ENCODE measurements around the gene MPV17L2. TPM values are rescaled to one million over a fixed set of nuclear protein-coding genes. Genes with fewer than 3 reads are reported as not detected.

MPV17L2 gene
- total and polyA plus RNA-seq, 7 experiments from 2014 or later = 4.8 to 15.5 (median 7.0) TPM

GRCh38 chr19:18170714-18171255 lies 22.2 kb upstream of the MPV17L2 start:
- H3K9me3 ChIP-seq (ENCODE audit: control insufficient read depth in 2 of 3, low read length in 3 of 3) = no peaks in the 10 kb centered on the region
- peaks cover 0 to 32% (median 4%) of the 10 kb centered on the region in 3 experiments for H3K36me3 ChIP-seq (ENCODE audit: control insufficient read depth in 2 of 3, insufficient read depth in 3 of 3, low read length in 3 of 3)
- DNase-seq (no peak), ATAC-seq (peak; percentile 14)
- H3K27ac Mint-ChIP-seq = peak overlapping the region in 2 of 9 donors; percentile 46 to 56
- H3K36me3 Mint-ChIP-seq = peaks cover 3 to 17% (median 7%) of the 10 kb centered on the region in 5 donors
- no peaks in the 10 kb centered on the region for H3K27me3 ChIP-seq (ENCODE audit: control insufficient read depth in 2 of 2, insufficient read depth in 2 of 2, low read length in 2 of 2)
- no peak overlapping the region for H3K27ac ChIP-seq (ENCODE audit: low read depth, low read length)
- no peak overlapping the region for H3K4me3 ChIP-seq (ENCODE audit: low read length)
- H3K27me3 Mint-ChIP-seq = no peaks in the 10 kb centered on the region
- H3K9me3 Mint-ChIP-seq = no peaks in the 10 kb centered on the region
- H3K4me1 ChIP-seq (ENCODE audit: control insufficient read depth in 2 of 2, insufficient read depth in 2 of 2, low read length in 2 of 2) = peaks cover 5 to 13% of the 10 kb centered on the region in 2 donors
- ChIA-PET POLR2A (interaction anchor here (0.6 to 1.0 kb wide), 3 partner anchors 22 to 126 kb away, joined by 3 to 6 read pairs (median 5); partner anchors contain the start of gene MPV17L2), CTCF (interaction anchor here (0.6 to 2.1 kb wide), 3 partner anchors 60 to 147 kb away, joined by 3 to 7 read pairs (median 3); no protein-coding TSS in a partner anchor)
- intact Hi-C loops (cut with micrococcal nuclease) = no loop called here
- peaks cover 0 to 28% (median 10%) of the 10 kb centered on the region in 7 donors for H3K4me1 Mint-ChIP-seq
- no peak overlapping the region for H3K4me3 Mint-ChIP-seq

- Histone ChIP-seq H3K36me3 (ENCODE audit: control insufficient read depth in 2 of 3, insufficient read depth in 3 of 3, low read length in 3 of 3) (peaks cover 0 to 22% (median 0%) of the 10 kb centered on the region in 3 experiments), H3K27ac (ENCODE audit: low read depth, low read length) (no peak overlapping the region), H3K4me1 (ENCODE audit: control insufficient read depth in 2 of 2, insufficient read depth in 2 of 2, low read length in 2 of 2) (peaks cover 5 to 13% of the 10 kb centered on the region in 2 donors), H3K27me3 (ENCODE audit: control insufficient read depth in 2 of 2, insufficient read depth in 2 of 2, low read length in 2 of 2) (no peaks in the 10 kb centered on the region), H3K9me3 (ENCODE audit: control insufficient read depth in 2 of 3, low read length in 3 of 3) (no peaks in the 10 kb centered on the region), H3K4me3 (ENCODE audit: low read length) (no peak overlapping the region)
- H3K27me3 Mint-ChIP-seq = no peaks in the 10 kb centered on the region
- H3K4me3 Mint-ChIP-seq = no peak overlapping the region
- intact Hi-C loops (cut with micrococcal nuclease) = loop anchor here in 1 of 2 donors (2.0 kb wide), 1 partner anchor 171 kb away; no protein-coding TSS in a partner anchor
- peak overlapping the region in 5 of 9 donors; percentile 14 to 47 (median 22) for H3K27ac Mint-ChIP-seq
- H3K36me3 Mint-ChIP-seq = peaks cover 0 to 18% (median 4%) of the 10 kb centered on the region in 5 donors
- H3K4me1 Mint-ChIP-seq = peaks cover 0 to 31% (median 10%) of the 10 kb centered on the region in 7 donors
- no peaks in the 10 kb centered on the region for H3K9me3 Mint-ChIP-seq
- ChIA-PET POLR2A (interaction anchor here (0.6 kb wide), 2 partner anchors 63 to 70 kb away, joined by 3 read pairs; no protein-coding TSS in a partner anchor), CTCF (interaction anchor here (0.6 to 2.1 kb wide), 5 partner anchors 19 to 404 kb away, joined by 4 to 7 read pairs (median 4); no protein-coding TSS in a partner anchor)
- DNase-seq (no peak), ATAC-seq (no peak)
Observed at GRCh38 chr19:18171605-18172327, 21.3 kb upstream of the MPV17L2 start.

DNA sequence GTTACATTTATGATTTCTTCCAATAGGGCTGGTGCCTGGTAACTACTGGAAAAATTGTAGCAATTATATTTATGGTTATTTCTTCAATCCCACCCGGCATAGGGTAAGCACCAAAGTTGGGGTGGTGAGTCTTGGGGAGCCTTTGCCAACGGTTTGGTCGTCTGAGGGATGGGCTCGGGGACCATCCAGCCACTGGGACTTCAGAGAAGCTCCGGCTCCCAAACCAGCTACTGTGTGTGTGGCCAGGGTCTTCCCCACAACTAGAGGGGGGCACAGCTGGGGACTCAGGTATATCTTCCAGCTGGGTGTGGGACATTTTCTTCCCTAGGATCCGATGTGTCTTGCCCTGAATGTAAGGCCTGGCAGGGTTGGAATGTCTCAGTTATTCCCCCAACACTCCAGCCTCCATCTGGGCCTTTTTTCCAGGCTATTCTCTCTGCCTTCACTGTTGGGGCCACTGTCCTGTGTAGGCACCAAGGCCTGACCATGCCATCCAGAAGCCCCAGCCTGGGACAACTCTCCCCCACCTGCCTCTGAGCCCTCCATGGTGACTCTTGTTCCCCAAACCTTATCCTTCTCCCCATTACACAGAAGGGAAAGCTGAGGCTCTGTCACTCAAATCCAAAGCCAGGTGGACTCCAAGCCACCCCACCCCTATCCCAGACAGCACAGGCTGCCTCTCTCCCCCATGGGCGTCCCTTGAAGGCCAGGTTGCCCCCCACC lies 20.5 kb upstream of the MPV17L2 start:
- no peaks in the 10 kb centered on the region for H3K9me3 ChIP-seq (ENCODE audit: control insufficient read depth in 2 of 3, low read length in 3 of 3)
- Mint-ChIP-seq H3K4me1 (peaks cover 0 to 32% (median 12%) of the 10 kb centered on the region in 7 donors), H3K27me3 (no peaks in the 10 kb centered on the region), H3K4me3 (peak overlapping the region in 9 of 10 donors; percentile 41 to 94 (median 47)), H3K36me3 (peaks cover 0 to 23% (median 4%) of the 10 kb centered on the region in 5 donors), H3K27ac (peak overlapping the region in 5 of 9 donors; percentile 9 to 80 (median 72)), H3K9me3 (no peaks in the 10 kb centered on the region)
- ChIA-PET POLR2A (no interaction called here), CTCF (interaction anchor here (0.6 to 0.7 kb wide), 4 partner anchors 18 to 404 kb away, joined by 4 to 5 read pairs (median 4); no protein-coding TSS in a partner anchor)
- ATAC-seq (no peak), DNase-seq (no peak)
- H3K27ac ChIP-seq (ENCODE audit: low read depth, low read length) = peak overlapping the region; percentile 29
- H3K36me3 ChIP-seq (ENCODE audit: control insufficient read depth in 2 of 3, insufficient read depth in 3 of 3, low read length in 3 of 3) = peaks cover 0 to 15% (median 0%) of the 10 kb centered on the region in 3 experiments
- intact Hi-C loops (cut with micrococcal nuclease) = loop anchor here in 1 of 2 donors (1.0 to 2.0 kb wide), 4 partner anchors 11 to 172 kb away; partner anchors contain the start of gene RAB3A
- no peaks in the 10 kb centered on the region for H3K27me3 ChIP-seq (ENCODE audit: control insufficient read depth in 2 of 2, insufficient read depth in 2 of 2, low read length in 2 of 2)
- H3K4me3 ChIP-seq (ENCODE audit: low read length) = no peak overlapping the region
- peaks cover 5 to 13% of the 10 kb centered on the region in 2 donors for H3K4me1 ChIP-seq (ENCODE audit: control insufficient read depth in 2 of 2, insufficient read depth in 2 of 2, low read length in 2 of 2)

DNA sequence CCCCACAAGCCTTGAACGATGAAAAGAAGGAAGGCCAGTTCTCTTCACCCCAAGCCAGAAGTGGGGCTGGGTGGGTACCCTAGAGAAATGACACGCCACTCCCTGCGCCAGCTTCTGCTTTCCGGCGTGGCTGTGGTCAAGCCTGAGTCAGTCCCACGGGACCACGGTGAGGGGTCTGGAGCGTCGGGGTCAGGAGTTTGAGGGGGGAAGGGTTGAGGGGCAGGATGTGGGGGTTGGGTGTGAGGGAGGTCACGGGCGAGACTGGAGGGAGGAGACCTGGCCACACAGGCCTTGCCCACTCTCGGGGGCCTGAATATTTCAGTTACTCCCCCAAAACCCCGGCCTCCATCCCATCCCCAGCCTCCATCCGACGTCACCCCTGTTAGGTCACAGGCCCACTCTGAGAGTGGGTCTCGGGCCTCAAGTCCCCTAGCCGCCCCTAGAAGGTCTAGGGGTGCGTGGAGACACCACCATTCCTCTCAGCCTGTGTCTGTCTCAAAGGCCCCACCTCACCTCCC lies 19.9 kb upstream of the MPV17L2 start:
- H3K4me3 ChIP-seq (ENCODE audit: low read length) = peak overlapping the region; percentile 78
- no peak for DNase-seq
- CTCF ChIA-PET = no interaction called here

DNA sequence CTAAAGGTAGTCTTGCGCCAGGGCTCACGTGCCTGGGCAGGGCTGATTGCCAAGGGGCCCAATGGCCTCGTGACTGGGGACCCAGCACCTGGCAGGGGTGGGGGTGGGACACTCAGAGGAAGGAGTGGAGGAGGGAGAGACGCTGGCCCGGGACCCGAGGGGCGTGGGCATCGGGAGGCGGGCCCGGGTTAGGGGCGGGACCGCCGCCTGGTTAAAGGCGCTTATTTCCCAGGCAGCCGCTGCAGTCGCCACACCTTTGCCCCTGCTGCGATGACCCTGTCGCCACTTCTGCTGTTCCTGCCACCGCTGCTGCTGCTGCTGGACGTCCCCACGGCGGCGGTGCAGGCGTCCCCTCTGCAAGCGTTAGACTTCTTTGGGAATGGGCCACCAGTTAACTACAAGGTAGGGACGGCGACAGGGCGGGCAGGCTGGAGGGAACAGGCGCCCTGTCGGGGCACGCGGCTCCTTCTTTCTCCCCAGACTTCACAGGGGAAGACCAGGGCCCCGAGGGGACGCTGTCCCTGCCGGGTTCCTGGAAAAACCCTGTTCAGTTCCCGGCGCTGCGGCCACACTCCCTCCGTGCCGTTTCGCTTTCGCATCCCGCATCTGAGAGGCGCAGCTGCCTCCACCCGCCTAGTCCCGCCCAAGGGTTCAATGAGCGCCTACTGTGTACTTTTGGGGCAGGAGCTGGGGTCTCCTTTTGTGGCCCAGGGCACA lies 19.3 kb upstream of the MPV17L2 start, which contains the start of gene IFI30:
Gene IFI30 (plus strand): TSS at position 242 of the 717 bp plus-strand sequence. CDS start 29 bp downstream, at position 271.
- H3K9me3 ChIP-seq (ENCODE audit: control insufficient read depth in 2 of 3, low read length in 3 of 3) = no peaks in the 10 kb centered on the region
- DNase-seq (peak in 8 of 9 donors; percentile 41 to 76 (median 52)), ATAC-seq (peak; percentile 79)
- no peaks in the 10 kb centered on the region for H3K27me3 ChIP-seq (ENCODE audit: control insufficient read depth in 2 of 2, insufficient read depth in 2 of 2, low read length in 2 of 2)
- Mint-ChIP-seq H3K27ac (peak within 1 kb of the TSS; percentile 62 to 89 (median 79)), H3K36me3 (peaks cover 0 to 21% (median 0%) of the 10 kb centered on the region in 5 donors), H3K9me3 (no peaks in the 10 kb centered on the region), H3K4me3 (peak within 1 kb of the TSS; percentile 84 to 94 (median 90)), H3K27me3 (no peaks in the 10 kb centered on the region), H3K4me1 (peaks cover 0 to 29% (median 10%) of the 10 kb centered on the region in 7 donors)
- POLR2A ChIA-PET = interaction anchor here (0.7 to 1.6 kb wide), 4 partner anchors 19 to 149 kb away, joined by 3 to 11 read pairs (median 4); partner anchors contain the start of genes LSM4 and MPV17L2
- intact Hi-C loops (cut with micrococcal nuclease) = loop anchor here (1.0 to 2.0 kb wide), 4 partner anchors 12 to 173 kb away; partner anchors contain the start of gene RAB3A (in 1 of the 2)
- CTCF ChIA-PET = interaction anchor here (0.6 to 0.9 kb wide), 6 partner anchors 12 to 528 kb away, joined by 3 read pairs; no protein-coding TSS in a partner anchor
- peak within 1 kb of the TSS; percentile 67 for H3K27ac ChIP-seq (ENCODE audit: low read depth, low read length)
- H3K4me3 ChIP-seq (ENCODE audit: low read length) = peak within 1 kb of the TSS; percentile 78
- H3K4me1 ChIP-seq (ENCODE audit: control insufficient read depth in 2 of 2, insufficient read depth in 2 of 2, low read length in 2 of 2) = peaks cover 5 to 13% of the 10 kb centered on the region in 2 donors
- H3K36me3 ChIP-seq (ENCODE audit: control insufficient read depth in 2 of 3, insufficient read depth in 3 of 3, low read length in 3 of 3) = peaks cover 0 to 8% (median 0%) of the 10 kb centered on the region in 3 experiments

More for the DNA sequence above, 19.9 kb upstream of the MPV17L2 start:
- H3K27me3 ChIP-seq (ENCODE audit: control insufficient read depth in 2 of 2, insufficient read depth in 2 of 2, low read length in 2 of 2) = no peaks in the 10 kb centered on the region
- peaks cover 0 to 22% (median 2%) of the 10 kb centered on the region in 5 donors for H3K36me3 Mint-ChIP-seq
- intact Hi-C loops (cut with micrococcal nuclease) = loop anchor here in 1 of 2 donors (1.0 to 2.0 kb wide), 4 partner anchors 12 to 172 kb away; partner anchors contain the start of gene RAB3A
- H3K4me1 ChIP-seq (ENCODE audit: control insufficient read depth in 2 of 2, insufficient read depth in 2 of 2, low read length in 2 of 2) = peaks cover 5 to 13% of the 10 kb centered on the region in 2 donors
- H3K27ac Mint-ChIP-seq = peak overlapping the region in 8 of 9 donors; percentile 49 to 89 (median 76)
- H3K36me3 ChIP-seq (ENCODE audit: control insufficient read depth in 2 of 3, insufficient read depth in 3 of 3, low read length in 3 of 3) = peaks cover 0 to 14% (median 0%) of the 10 kb centered on the region in 3 experiments
- H3K4me3 Mint-ChIP-seq = peak overlapping the region; percentile 77 to 94 (median 89)
- peak; percentile 68 for ATAC-seq
- POLR2A ChIA-PET = no interaction called here
- peaks cover 0 to 31% (median 11%) of the 10 kb centered on the region in 7 donors for H3K4me1 Mint-ChIP-seq
- no peaks in the 10 kb centered on the region for H3K27me3 Mint-ChIP-seq
- peak overlapping the region; percentile 67 for H3K27ac ChIP-seq (ENCODE audit: low read depth, low read length)
- H3K9me3 Mint-ChIP-seq = no peaks in the 10 kb centered on the region
- H3K9me3 ChIP-seq (ENCODE audit: control insufficient read depth in 2 of 3, low read length in 3 of 3) = no peaks in the 10 kb centered on the region
